Esophagus squamous epithelium (tissue), 4 donors: ENCODE data around the gene FBXO47.

ENCODE experiments used
- CTCF ChIP-seq, 6 experiments: fragments of 450-650 bp in 4 of 6; fragments of 200-600 bp in 2 of 6; sonication (generic) in 2 of 6; IDR thresholded peaks; one replicate each; pipeline ENCODE4 v1.5.1; 2016 to 2019; ENCODE audit warnings: antibody characterized with exemption in 6 of 6, mild to moderate bottlenecking in 4 of 6, moderate library complexity in 4 of 6
- POLR2A ChIP-seq, 4 donors: fragments of 450-650 bp; IDR thresholded peaks; one replicate each; pipeline ENCODE4 v1.6.1; 2017; ENCODE audit warnings: antibody characterized with exemption in 4 of 4, mild to moderate bottlenecking in 4 of 4, moderate library complexity in 3 of 4

DNA sequence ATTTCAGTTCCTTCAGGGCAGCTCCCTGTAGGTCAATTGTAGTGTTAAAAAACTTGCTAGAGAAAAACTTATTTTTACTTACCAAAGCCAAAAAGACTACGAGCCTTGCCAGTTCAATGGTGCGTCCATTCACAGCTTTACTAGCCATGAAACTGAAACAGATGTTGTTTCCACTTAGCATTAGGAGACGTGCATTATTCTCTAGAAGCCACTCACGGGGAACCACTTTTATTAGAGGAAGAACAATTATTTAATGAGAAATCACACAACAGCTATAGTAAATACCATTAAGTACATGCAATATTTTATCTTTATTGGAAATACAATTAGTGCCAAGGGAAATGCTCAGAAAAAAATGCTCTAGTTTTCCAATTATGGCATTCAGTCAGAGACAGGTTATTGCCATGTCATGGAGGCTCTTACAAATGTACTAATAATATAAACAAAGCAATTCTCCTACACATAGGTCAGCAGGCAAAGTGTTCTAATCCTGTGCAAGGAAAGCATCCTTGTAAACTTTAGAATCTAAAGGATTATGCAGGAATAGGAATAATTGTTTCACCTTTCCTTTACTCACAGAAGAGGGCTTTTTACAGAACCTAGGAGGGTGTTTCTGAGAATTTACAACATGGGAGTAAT lies 24.4 kb downstream of the FBXO47 start:
- no peak for TF ChIP-seq CTCF (IDR thresholded peaks at IDR 0.05)
- TF ChIP-seq POLR2A (IDR thresholded peaks at IDR 0.05), result no peak
